ENCODE measurements around the gene TCF7L2.

GRCh38 chr10:113037218-113037617 is 87.2 kb downstream of the TCF7L2 start:
- no peak for TF ChIP-seq CTCF (conservative IDR thresholded peaks at IDR 0.05; ENCODE audit: low read length)
- TF ChIP-seq EZH2phosphoT487 (IDR thresholded peaks at IDR 0.05; ENCODE audit: borderline replicate concordance, low read depth, low read length), result no peak
